NCI-H524 treated with DMSO at 0.1 percent for 48 hours (cell line): ENCODE results near the gene TSPAN16.

ENCODE experiments used
- DNase-seq: peaks from one replicate; lab custom pipeline; 2025; lab: John Stamatoyannopoulos, UW

The TSPAN16 gene

GRCh38 chr19:11268783-11269267, 27.1 kb upstream of the TSPAN16 start:
- DNase-seq = no peak

- DNase-seq = no peak
Observed at GRCh38 chr19:11269408-11269807, 26.6 kb upstream of the TSPAN16 start.

- no peak for DNase-seq
Observed at GRCh38 chr19:11273296-11273695, 22.7 kb upstream of the TSPAN16 start.

GRCh38 chr19:11273989-11274388, 22.0 kb upstream of the TSPAN16 start:
- no peak for DNase-seq

GRCh38 chr19:11274533-11275086, 21.4 kb upstream of the TSPAN16 start:
- DNase-seq = no peak

GRCh38 chr19:11278670-11279069, 17.3 kb upstream of the TSPAN16 start:
- DNase-seq = no peak

- DNase-seq = no peak
Observed at GRCh38 chr19:11279505-11280236, 16.3 kb upstream of the TSPAN16 start.

- DNase-seq = no peak
Observed at GRCh38 chr19:11281356-11282049, 14.5 kb upstream of the TSPAN16 start.

GRCh38 chr19:11284515-11284914, 11.4 kb upstream of the TSPAN16 start:
- DNase-seq = no peak

GRCh38 chr19:11286312-11286974, 9.5 kb upstream of the TSPAN16 start:
- DNase-seq = no peak

GRCh38 chr19:11288349-11288748, 7.6 kb upstream of the TSPAN16 start:
- no peak for DNase-seq

- DNase-seq = no peak
Observed at GRCh38 chr19:11290256-11290655, 5.7 kb upstream of the TSPAN16 start.

- DNase-seq = no peak
Observed at GRCh38 chr19:11291415-11291814, 4.5 kb upstream of the TSPAN16 start.

GRCh38 chr19:11291991-11292390, 4.0 kb upstream of the TSPAN16 start:
- no peak for DNase-seq

GRCh38 chr19:11293433-11294389, 2.2 kb upstream of the TSPAN16 start:
- peak; percentile 72 for DNase-seq

- DNase-seq = no peak
Observed at GRCh38 chr19:11295180-11295579, 780 bp upstream of the TSPAN16 start.

- no peak for DNase-seq
Observed at GRCh38 chr19:11296264-11296663, 304 bp downstream of the TSPAN16 start.

- DNase-seq = no peak
Observed at GRCh38 chr19:11299946-11300810, 4.2 kb downstream of the TSPAN16 start.

GRCh38 chr19:11300811-11301120, 4.8 kb downstream of the TSPAN16 start:
- no peak for DNase-seq

- no peak for DNase-seq
Observed at GRCh38 chr19:11304936-11305335, 9.0 kb downstream of the TSPAN16 start.

GRCh38 chr19:11306337-11306736, 10.4 kb downstream of the TSPAN16 start:
- DNase-seq = no peak
